NCI-H2196 (cell line): ENCODE measurements around the gene XAF1.
"Not testable (repeated sequence)": the region's sequence is repeated elsewhere in the genome, so short reads cannot be mapped to it uniquely, and the experiment has no call there.

ENCODE experiments used
- DNase-seq: peaks from one replicate; lab custom pipeline; 2025; ENCODE audit not compliant: unreplicated experiment; lab: John Stamatoyannopoulos, UW

XAF1 gene

GRCh38 chr17:6753006-6753445 lies 2.8 kb upstream of the XAF1 start:
- no peak for DNase-seq

GRCh38 chr17:6753546-6753945 lies 2.3 kb upstream of the XAF1 start:
- DNase-seq: no peak

- DNase-seq: no peak
Observed at GRCh38 chr17:6755281-6755680, 565 bp upstream of the XAF1 start.

- no peak for DNase-seq
Observed at GRCh38 chr17:6756425-6757031, 682 bp downstream of the XAF1 start.

GRCh38 chr17:6757747-6758146 lies 1.9 kb downstream of the XAF1 start:
- DNase-seq: no peak

GRCh38 chr17:6761779-6762178 lies 5.9 kb downstream of the XAF1 start:
- no peak for DNase-seq

- DNase-seq: no peak
Observed at GRCh38 chr17:6768447-6768846, 12.6 kb downstream of the XAF1 start.

- no peak for DNase-seq
Observed at GRCh38 chr17:6772016-6772415, 16.2 kb downstream of the XAF1 start.

GRCh38 chr17:6774906-6775305 lies 19.1 kb downstream of the XAF1 start:
- not testable (repeated sequence) for DNase-seq

GRCh38 chr17:6775871-6776405 lies 20.1 kb downstream of the XAF1 start, which contains the start of gene FBXO39:
Gene FBXO39 (plus strand): TSS chr17:6776215. CDS start chr17:6779869, 3,654 bp downstream.
- DNase-seq: no peak

GRCh38 chr17:6779411-6779810 lies 23.6 kb downstream of the XAF1 start:
- DNase-seq: no peak

- no peak for DNase-seq
Observed at GRCh38 chr17:6780001-6780400, 24.2 kb downstream of the XAF1 start.

GRCh38 chr17:6780886-6781285 lies 25.0 kb downstream of the XAF1 start:
- no peak for DNase-seq

- no peak for DNase-seq
Observed at GRCh38 chr17:6782244-6782643, 26.4 kb downstream of the XAF1 start.

GRCh38 chr17:6786618-6787017 lies 30.8 kb downstream of the XAF1 start:
- no peak for DNase-seq

- DNase-seq: no peak
Observed at GRCh38 chr17:6787081-6787693, 31.3 kb downstream of the XAF1 start.

GRCh38 chr17:6789146-6789545 lies 33.3 kb downstream of the XAF1 start:
- no peak for DNase-seq

- no peak for DNase-seq
Observed at GRCh38 chr17:6793748-6794493, 38.1 kb downstream of the XAF1 start.

GRCh38 chr17:6796017-6796886 lies 40.4 kb downstream of the XAF1 start:
- no peak for DNase-seq

- DNase-seq: no peak
Observed at GRCh38 chr17:6796887-6797490, 41.1 kb downstream of the XAF1 start.
